PC-9 (cell line): ENCODE data around the gene TPSG1. TPM values are rescaled to one million over a fixed set of nuclear protein-coding genes. Genes with fewer than 3 reads are reported as not detected.
"Not testable (repeated sequence)": the region's sequence is repeated elsewhere in the genome, so short reads cannot be mapped to it uniquely, and the experiment has no call there.

Source experiments
- BruUV-seq: library from RNA; stranded (reverse); fragments of 400-500 nt; replicated peaks from 2 replicates; lab custom pipeline; 2021; lab: Mats Ljungman, UMichigan
- CTCF ChIA-PET: fragments of 300-600 bp; sonication (Branson Sonifier 250); formaldehyde crosslinking; loops from one replicate; lab custom pipeline; 2022; ENCODE audit warnings: antibody characterized with exemption; lab: Charles Lee
- POLR2A ChIA-PET: fragments of 300-600 bp; sonication (Branson Sonifier 250); formaldehyde crosslinking; loops from one replicate; lab custom pipeline; 2022; ENCODE audit warnings: antibody characterized with exemption; ENCODE audit not compliant: unreplicated experiment; lab: Charles Lee
- DNase-seq, 2 experiments: peaks; one replicate each; pipeline versions ENCODE4 v3.0.0 to v3.0.0-alpha.2; 2015 to 2022; ENCODE audit warnings: mixed read lengths in 1 of 2
- H2AFZ ChIP-seq: fragments of 200-600 bp; sonication (generic); 2 replicates; pipeline ENCODE4 v1.8.1; 2017; ENCODE audit warnings: antibody characterized with exemption
- H3F3A ChIP-seq: fragments of 200-600 bp; sonication (generic); 2 replicates; pipeline ENCODE4 v1.8.1; 2017; ENCODE audit warnings: antibody characterized with exemption, mild to moderate bottlenecking, low read depth; ENCODE audit not compliant: insufficient read depth
- H3K27ac ChIP-seq: fragments of 200-600 bp; sonication (generic); 2 replicates; pipeline ENCODE4 v1.6.1; 2016; ENCODE audit warnings: mixed run types
- H3K27me3 ChIP-seq: fragments of 200-600 bp; sonication (generic); 2 replicates; pipeline ENCODE4 v1.6.1; 2016; ENCODE audit warnings: low read depth, mixed run types; ENCODE audit not compliant: insufficient read depth
- H3K36me3 ChIP-seq: fragments of 200-600 bp; sonication (generic); 2 replicates; pipeline ENCODE4 v1.6.1; 2016; ENCODE audit warnings: low read depth, mixed run types
- H3K4me1 ChIP-seq: fragments of 200-600 bp; sonication (generic); replicated peaks from 2 replicates; pipeline ENCODE4 v1.6.1; 2016; ENCODE audit warnings: mixed run types; ENCODE audit not compliant: insufficient read depth
- H3K4me2 ChIP-seq: fragments of 200-600 bp; sonication (generic); 2 replicates; pipeline ENCODE4 v1.6.1; 2017; ENCODE audit warnings: mixed run types
- H3K4me3 ChIP-seq: fragments of 200-600 bp; sonication (generic); 2 replicates; pipeline ENCODE4 v1.6.1; 2016; ENCODE audit warnings: mixed run types
- H3K79me2 ChIP-seq: fragments of 200-600 bp; sonication (generic); 2 replicates; pipeline ENCODE4 v1.6.1; 2017; ENCODE audit warnings: low read depth, mixed run types
- H3K9me2 ChIP-seq: fragments of 200-600 bp; sonication (generic); 2 replicates; pipeline ENCODE4 v1.8.1; 2017; ENCODE audit warnings: mild to moderate bottlenecking; ENCODE audit not compliant: insufficient read depth
- H3K9me3 ChIP-seq: fragments of 200-600 bp; sonication (generic); 2 replicates; pipeline ENCODE4 v1.8.1; 2016; ENCODE audit warnings: low read depth; ENCODE audit not compliant: insufficient read depth
- H4K20me1 ChIP-seq: fragments of 200-600 bp; sonication (generic); 2 replicates; pipeline ENCODE4 v1.8.1; 2017; ENCODE audit not compliant: insufficient read depth
- CTCF ChIP-seq: fragments of 200-600 bp; sonication (generic); conservative IDR thresholded peaks from 2 replicates; pipeline ENCODE4 v1.6.1; 2017; ENCODE audit warnings: mixed run types, antibody characterized with exemption, mild to moderate bottlenecking, moderate library complexity
- EZH2 ChIP-seq: fragments of 200-600 bp; sonication (generic); IDR thresholded peaks from 2 replicates; pipeline ENCODE4 v1.8.0; 2017; ENCODE audit warnings: antibody characterized with exemption, low read depth
- intact Hi-C: fragments of 100-400 bp; cut with micrococcal nuclease; formaldehyde crosslinking; loops from one replicate; pipeline ENCODE4 v1.10.0; 2022; ENCODE audit not compliant: unreplicated experiment
- total RNA-seq: library from RNA; stranded (reverse); gene quantifications from 2 replicates; pipeline ENCODE4 v1.2.3, GENCODE V29; 2021

TPSG1 gene
- total RNA-seq, 1 experiment from 2014 or later = not detected

GRCh38 chr16:1253701-1254364 is 28.8 kb upstream of the TPSG1 start:
- H3K36me3 ChIP-seq, BruUV-seq, DNase-seq, H3K4me1 ChIP-seq, intact Hi-C loops, H3K27me3 ChIP-seq, H3K27ac ChIP-seq, H3F3A ChIP-seq, H3K9me2 ChIP-seq, H3K79me2 ChIP-seq, CTCF ChIA-PET, H3K4me2 ChIP-seq, H3K4me3 ChIP-seq, H4K20me1 ChIP-seq, H3K9me3 ChIP-seq, H2AFZ ChIP-seq: not testable (repeated sequence)
- POLR2A ChIA-PET = interaction anchor here (0.7 kb wide), 1 partner anchor 56 kb away, joined by 4 read pairs; the partner anchor contains the start of gene UBE2I

- BruUV-seq, H3K9me3 ChIP-seq, DNase-seq, H2AFZ ChIP-seq, H3K4me3 ChIP-seq, H3K36me3 ChIP-seq, H3K4me2 ChIP-seq, H3K79me2 ChIP-seq, H4K20me1 ChIP-seq, intact Hi-C loops, POLR2A ChIA-PET, H3K9me2 ChIP-seq, CTCF ChIA-PET, H3K27me3 ChIP-seq, H3F3A ChIP-seq, H3K4me1 ChIP-seq, H3K27ac ChIP-seq: not testable (repeated sequence)
Observed at GRCh38 chr16:1249031-1249755, 24.1 kb upstream of the TPSG1 start.

GRCh38 chr16:1247903-1248537 is 23.0 kb upstream of the TPSG1 start:
- H3K9me2 ChIP-seq, H3K27ac ChIP-seq, H3F3A ChIP-seq, H3K9me3 ChIP-seq, DNase-seq, H3K27me3 ChIP-seq, BruUV-seq, H3K36me3 ChIP-seq, H3K79me2 ChIP-seq, H2AFZ ChIP-seq, H3K4me2 ChIP-seq, CTCF ChIA-PET, H4K20me1 ChIP-seq, H3K4me1 ChIP-seq, intact Hi-C loops, H3K4me3 ChIP-seq, POLR2A ChIA-PET: not testable (repeated sequence)

GRCh38 chr16:1245452-1246020 is 20.5 kb upstream of the TPSG1 start:
- no peak for TF ChIP-seq CTCF
- no peak for TF ChIP-seq EZH2

More at GRCh38 chr16:1245452-1246020, 20.5 kb upstream of the TPSG1 start:
- intact Hi-C loops = no loop called here
- Histone ChIP-seq H3K4me2 (no peak overlapping the region), H3K4me1 (no peaks in the 10 kb centered on the region), H2AFZ (no peak overlapping the region), H4K20me1 (no peaks in the 10 kb centered on the region; the same call in 1 of the 2 replicates), H3K9me3 (no peaks in the 10 kb centered on the region), H3K27ac (no peak overlapping the region), H3K36me3 (no peaks in the 10 kb centered on the region), H3K4me3 (no peak overlapping the region), H3K27me3 (peaks cover 8% of the 10 kb centered on the region; the same call in 1 of the 2 replicates), H3K9me2 (no peaks in the 10 kb centered on the region), H3F3A (peaks cover 6% of the 10 kb centered on the region; the same call in 1 of the 2 replicates), H3K79me2 (no peaks in the 10 kb centered on the region)
- BruUV-seq = no TSS peak
- DNase-seq = no peak
- ChIA-PET CTCF (no interaction called here), POLR2A (no interaction called here)
